ENCODE data around the gene TRMT2A. TPM values are rescaled to one million over a fixed set of nuclear protein-coding genes. Genes with fewer than 3 reads are reported as not detected.
A peak's percentile ranks its signal among the peaks of the same experiment; 100 is the strongest.

TRMT2A gene
- total and polyA plus RNA-seq, 5 donors: 23.1 to 32.0 (median 28.0) TPM

DNA sequence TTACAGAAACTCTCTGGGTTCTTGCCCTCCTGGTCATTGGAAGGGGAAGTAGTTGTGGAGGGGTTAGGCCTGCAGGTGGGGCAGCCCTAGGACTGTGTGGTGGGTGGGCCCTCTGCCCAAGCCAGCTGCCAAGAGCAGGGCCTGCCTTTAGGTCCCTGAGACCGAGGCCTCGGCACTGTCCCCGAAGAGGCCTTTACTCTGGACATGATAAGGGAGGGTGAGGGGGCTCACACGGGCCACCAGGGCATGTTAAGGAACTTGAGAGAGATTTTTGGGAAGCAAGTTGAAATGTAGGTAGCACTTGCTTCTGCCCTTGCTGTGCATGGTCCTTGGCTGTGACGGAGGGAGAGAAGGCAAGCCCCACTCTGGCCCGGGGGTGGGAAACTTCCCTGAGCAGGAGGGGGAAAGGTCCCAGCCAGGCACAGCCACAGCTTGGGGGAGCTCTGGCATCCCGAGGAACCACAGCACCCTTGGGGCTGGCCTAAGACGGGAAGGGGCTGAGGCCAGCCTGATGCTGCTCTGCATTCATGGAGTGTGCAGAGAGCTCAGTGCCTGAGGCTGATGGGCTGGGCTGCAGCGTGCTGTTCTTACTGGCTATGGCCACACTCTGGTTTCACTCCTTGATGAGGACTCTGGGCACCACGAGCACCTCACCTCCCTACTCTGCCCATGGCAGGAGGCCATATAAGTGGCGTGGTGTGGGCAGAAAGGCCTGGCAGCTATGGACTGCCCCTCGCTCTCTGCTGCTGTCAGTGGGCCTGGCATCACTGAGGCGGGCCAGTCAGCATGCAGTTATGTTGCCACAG is 8.9 kb downstream of the TRMT2A start:
- WGBS: 80% methylated on average over 13 of the region's 13 CpGs
- H3K27me3 ChIP-seq (ENCODE audit: control insufficient read depth, insufficient read depth): no peaks in the 10 kb centered on the region
- no peak overlapping the region for H3K27ac ChIP-seq (ENCODE audit: low read length)
- DNase-seq: peak; percentile 7 to 41 (median 20)
- H3K9me3 ChIP-seq (ENCODE audit: control insufficient read depth, low read length): no peaks in the 10 kb centered on the region
- no peak for ATAC-seq
- no peaks in the 10 kb centered on the region for H3K4me1 ChIP-seq (ENCODE audit: control insufficient read depth, insufficient read depth, low read length)
- H3K4me3 ChIP-seq (ENCODE audit: low read length): no peak overlapping the region
- intact Hi-C loops (cut with DNase I): no loop called here

DNA sequence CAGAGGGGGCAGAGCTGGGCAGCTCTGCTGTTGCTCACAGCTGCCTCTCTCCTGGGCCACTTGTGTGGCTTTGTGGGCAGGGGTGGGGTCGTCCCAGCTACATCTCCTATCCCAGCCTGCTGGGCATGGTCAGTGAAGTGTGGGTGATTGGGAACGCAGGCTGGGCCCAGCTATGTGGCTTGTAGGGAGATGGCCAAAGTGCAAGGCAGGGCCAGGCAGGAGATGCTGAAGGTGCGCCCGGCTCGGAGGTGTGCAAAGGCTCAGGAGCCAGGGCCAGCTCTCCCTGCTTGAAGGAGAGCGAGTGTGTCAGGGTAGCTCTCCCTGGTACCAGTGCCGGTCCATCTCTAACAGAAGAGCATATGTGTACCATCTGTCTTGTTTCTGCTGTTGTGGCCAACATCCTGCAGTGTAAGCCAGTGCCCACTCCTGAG is 9.5 kb downstream of the TRMT2A start:
- no peak overlapping the region for H3K27ac ChIP-seq (ENCODE audit: low read length)
- WGBS: 96% methylated on average over 7 of the region's 7 CpGs
- intact Hi-C loops (cut with DNase I): no loop called here
- ATAC-seq (no peak), DNase-seq (peak; percentile 6 to 32 (median 30))
- H3K9me3 ChIP-seq (ENCODE audit: control insufficient read depth, low read length): no peaks in the 10 kb centered on the region
- H3K4me3 ChIP-seq (ENCODE audit: low read length): no peak overlapping the region
- H3K4me1 ChIP-seq (ENCODE audit: control insufficient read depth, insufficient read depth, low read length): no peaks in the 10 kb centered on the region
- H3K27me3 ChIP-seq (ENCODE audit: control insufficient read depth, insufficient read depth): no peaks in the 10 kb centered on the region

DNA sequence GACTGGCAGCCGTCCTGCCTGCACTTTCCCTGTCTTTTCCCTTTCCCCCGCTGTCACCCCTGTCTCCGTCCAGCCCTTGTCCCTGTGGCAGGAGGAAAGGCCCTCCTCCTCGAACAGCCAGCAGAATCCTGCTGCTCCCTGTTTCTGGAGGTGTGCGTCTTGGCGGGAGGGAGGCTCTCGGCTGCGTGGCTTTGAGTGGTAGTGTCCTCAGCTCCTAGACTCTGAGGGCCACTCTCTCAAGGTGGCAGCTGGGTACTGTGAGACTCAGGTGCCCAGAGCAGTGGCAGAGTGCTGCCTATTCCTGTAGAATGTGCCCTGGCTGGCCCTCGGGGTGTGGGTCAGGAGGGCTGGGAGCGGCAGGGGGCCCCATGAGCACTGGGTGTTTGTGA is 10.2 kb downstream of the TRMT2A start:
- intact Hi-C loops (cut with DNase I): no loop called here
- WGBS: 90% methylated on average over 10 of the region's 10 CpGs
- no peak overlapping the region for H3K4me3 ChIP-seq (ENCODE audit: low read length)
- no peak for ATAC-seq
- H3K27me3 ChIP-seq (ENCODE audit: control insufficient read depth, insufficient read depth): no peaks in the 10 kb centered on the region
- no peak overlapping the region for H3K27ac ChIP-seq (ENCODE audit: low read length)
- H3K9me3 ChIP-seq (ENCODE audit: control insufficient read depth, low read length): no peaks in the 10 kb centered on the region
- peak; percentile 9 to 42 (median 12) for DNase-seq
- H3K4me1 ChIP-seq (ENCODE audit: control insufficient read depth, insufficient read depth, low read length): no peaks in the 10 kb centered on the region

DNA sequence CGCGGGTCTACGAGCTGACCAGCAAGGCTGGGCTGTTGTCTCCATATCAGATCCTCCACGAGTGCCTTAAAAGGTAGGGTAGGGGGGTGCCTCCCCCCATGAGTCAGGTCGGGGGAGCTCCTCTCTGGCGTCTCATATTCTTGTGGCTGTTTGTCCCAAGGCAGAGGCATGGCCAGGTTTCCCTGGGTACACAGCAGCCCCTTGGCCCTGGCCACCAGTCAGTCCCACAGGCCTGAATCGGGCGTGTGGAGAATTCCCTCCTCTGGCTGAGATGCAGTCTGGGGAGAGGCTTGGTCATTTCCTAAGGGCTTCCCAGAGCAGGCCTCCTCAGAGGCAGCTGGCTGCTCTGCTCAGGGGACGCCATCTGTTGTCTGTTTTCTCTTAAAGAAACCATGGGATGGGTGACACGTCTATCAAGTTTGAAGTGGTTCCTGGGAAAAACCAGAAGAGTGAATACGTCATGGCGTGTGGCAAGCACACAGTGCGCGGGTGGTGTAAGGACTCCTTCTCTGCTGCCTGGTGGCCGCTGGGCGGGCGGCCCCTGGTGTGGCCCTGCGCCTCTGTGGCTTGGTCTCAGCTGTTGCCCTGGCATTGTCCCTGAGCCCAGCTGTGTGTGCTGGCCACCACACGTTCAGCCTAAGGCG is 10.7 kb downstream of the TRMT2A start:
- Histone ChIP-seq H3K9me3 (ENCODE audit: control insufficient read depth, low read length) (no peaks in the 10 kb centered on the region), H3K4me3 (ENCODE audit: low read length) (no peak overlapping the region), H3K27me3 (ENCODE audit: control insufficient read depth, insufficient read depth) (no peaks in the 10 kb centered on the region), H3K4me1 (ENCODE audit: control insufficient read depth, insufficient read depth, low read length) (no peaks in the 10 kb centered on the region), H3K27ac (ENCODE audit: low read length) (no peak overlapping the region)
- intact Hi-C loops (cut with DNase I): no loop called here
- 87% methylated on average over 20 of the region's 20 CpGs for WGBS
- no peak for ATAC-seq
- DNase-seq: peak; percentile 5 to 23 (median 21)

DNA sequence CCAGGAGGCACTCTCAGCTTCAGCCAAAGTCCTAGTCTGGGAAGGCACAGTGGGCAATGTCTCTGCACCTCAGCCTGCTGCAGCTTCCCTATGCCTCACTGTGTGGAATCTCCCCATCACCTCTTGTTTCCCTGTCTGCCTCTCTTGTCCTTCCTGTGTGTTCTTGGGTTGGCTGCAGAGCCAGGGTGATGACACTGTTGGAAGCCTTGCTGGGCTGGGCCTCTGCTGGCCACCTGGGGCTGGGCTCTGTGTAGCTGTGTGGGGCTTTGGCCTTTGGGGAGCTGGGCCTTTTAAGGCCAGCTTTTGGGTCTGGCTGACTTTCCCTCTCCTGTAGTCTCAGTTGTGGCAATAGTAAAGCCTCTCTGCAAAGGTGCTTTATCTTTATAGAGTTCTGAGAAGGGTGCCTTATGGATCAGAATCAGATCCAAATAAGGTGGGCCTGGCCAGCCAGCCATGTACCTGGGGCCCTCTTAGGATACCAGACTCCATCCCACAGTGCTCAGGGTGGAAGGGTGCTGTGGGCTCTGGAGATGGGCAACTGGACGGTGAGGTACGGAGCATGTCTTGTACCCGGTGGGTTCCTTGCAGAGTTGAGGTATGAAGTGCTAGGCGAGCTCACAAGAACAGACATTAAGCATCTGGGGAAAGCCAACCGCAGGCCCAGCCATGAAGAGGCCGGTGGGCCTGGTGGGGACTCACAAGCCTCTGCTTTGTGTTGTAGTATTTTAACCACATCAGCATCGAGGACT is 11.4 kb downstream of the TRMT2A start:
- H3K4me3 ChIP-seq (ENCODE audit: low read length): no peak overlapping the region
- WGBS: 96% methylated on average over 7 of the region's 7 CpGs

DNA sequence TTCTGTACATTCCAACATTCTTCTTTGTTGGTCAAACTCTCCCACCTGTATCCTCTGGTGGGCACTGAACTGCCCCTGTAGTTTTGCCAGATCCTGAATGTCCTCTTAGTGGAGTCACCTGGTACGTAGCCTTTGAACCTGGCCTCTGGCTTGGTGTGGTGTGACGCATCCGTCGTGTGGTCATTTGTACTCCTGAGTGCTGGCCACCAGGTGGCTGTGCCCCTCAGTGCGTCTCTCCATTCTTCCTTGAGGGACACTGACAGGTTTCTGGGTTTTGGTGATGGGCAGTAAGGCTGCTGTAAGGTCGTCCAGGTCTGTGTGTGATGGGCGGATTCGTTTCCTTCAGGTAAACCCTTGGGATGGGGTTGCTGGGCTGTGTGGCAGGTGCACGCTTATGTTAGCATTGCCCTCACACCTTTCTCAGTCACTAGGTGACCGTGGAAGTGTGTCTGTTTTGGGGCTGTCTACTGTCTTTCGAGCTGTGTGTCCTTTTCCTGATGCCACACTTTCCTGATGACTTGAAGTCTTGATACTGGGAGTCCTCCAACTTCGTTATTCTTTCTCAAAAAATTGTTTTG is 14.7 kb downstream of the TRMT2A start:
- no peaks in the 10 kb centered on the region for H3K9me3 ChIP-seq (ENCODE audit: control insufficient read depth, low read length)
- no peak for ATAC-seq
- 92% methylated on average over 12 of the region's 12 CpGs for WGBS
- no peak overlapping the region for H3K27ac ChIP-seq (ENCODE audit: low read length)
- no peaks in the 10 kb centered on the region for H3K27me3 ChIP-seq (ENCODE audit: control insufficient read depth, insufficient read depth)
- H3K4me3 ChIP-seq (ENCODE audit: low read length): no peak overlapping the region
- intact Hi-C loops (cut with DNase I): no loop called here
- no peaks in the 10 kb centered on the region for H3K4me1 ChIP-seq (ENCODE audit: control insufficient read depth, insufficient read depth, low read length)
- DNase-seq: peak in 2 of 3 donors; percentile 3 to 16

More for the DNA sequence above, 11.4 kb downstream of the TRMT2A start:
- no peak for ATAC-seq
- no peaks in the 10 kb centered on the region for H3K4me1 ChIP-seq (ENCODE audit: control insufficient read depth, insufficient read depth, low read length)
- H3K9me3 ChIP-seq (ENCODE audit: control insufficient read depth, low read length): no peaks in the 10 kb centered on the region
- H3K27ac ChIP-seq (ENCODE audit: low read length): no peak overlapping the region
- peak in 2 of 3 donors; percentile 6 to 14 for DNase-seq
- intact Hi-C loops (cut with DNase I): no loop called here
- H3K27me3 ChIP-seq (ENCODE audit: control insufficient read depth, insufficient read depth): no peaks in the 10 kb centered on the region

DNA sequence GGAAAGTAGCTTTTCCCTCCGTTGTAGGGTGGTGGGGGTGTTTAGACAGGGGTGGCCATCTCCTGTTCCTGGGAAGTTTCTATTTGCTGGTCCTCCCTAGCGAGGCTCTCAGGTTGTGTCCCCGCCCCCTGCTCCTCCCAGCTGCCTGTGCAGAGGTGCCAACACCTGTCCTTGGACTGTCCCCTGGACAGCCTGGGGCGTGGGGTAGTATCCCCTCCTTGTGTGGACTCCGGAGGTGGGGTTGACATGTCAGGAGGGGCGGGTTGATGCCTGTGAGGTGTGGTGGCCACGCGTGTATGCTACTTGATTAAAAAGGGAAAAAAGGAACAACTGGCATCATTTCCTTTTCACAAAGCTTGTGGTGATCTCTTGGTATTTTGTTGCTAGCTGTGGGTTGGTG is 15.4 kb downstream of the TRMT2A start:
- DNase-seq (peak; percentile 13 to 54 (median 46)), ATAC-seq (peak in 1 of 2 donors; percentile 14)
- Histone ChIP-seq H3K27me3 (ENCODE audit: control insufficient read depth, insufficient read depth) (no peaks in the 10 kb centered on the region), H3K4me3 (ENCODE audit: low read length) (no peak overlapping the region), H3K4me1 (ENCODE audit: control insufficient read depth, insufficient read depth, low read length) (no peaks in the 10 kb centered on the region), H3K27ac (ENCODE audit: low read length) (no peak overlapping the region), H3K9me3 (ENCODE audit: control insufficient read depth, low read length) (no peaks in the 10 kb centered on the region)
- intact Hi-C loops (cut with DNase I): no loop called here
- WGBS: 81% methylated on average over 8 of the region's 8 CpGs

DNA sequence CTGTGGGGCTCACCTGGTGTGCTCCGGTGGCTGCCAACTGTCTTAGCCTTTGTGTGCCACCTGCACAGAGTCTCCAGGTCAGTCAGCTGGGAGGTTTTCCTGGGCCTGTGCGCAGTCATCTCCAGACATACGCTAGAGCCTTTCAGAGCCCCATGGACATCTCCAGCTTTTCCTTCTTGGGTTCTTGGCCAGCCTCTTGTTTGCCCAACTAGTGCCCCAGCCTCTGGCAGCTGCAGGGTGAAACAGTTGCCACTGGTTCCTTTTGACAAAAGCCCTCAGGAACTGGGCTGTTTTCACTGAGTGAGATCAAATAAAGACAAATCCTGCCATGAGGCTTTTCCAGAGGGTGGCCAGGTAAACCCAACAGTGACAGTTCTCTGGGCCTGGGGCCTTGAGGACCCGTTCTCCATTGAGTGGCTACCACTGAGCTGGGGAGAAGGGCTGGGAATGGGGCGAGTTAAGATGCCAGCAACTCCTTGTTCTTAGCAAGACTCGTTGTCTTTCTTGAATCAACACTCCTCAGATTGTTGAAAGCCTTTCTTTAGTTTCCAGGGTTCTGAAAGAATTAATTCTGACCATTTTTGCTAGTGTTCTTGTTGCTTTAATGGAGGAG is 17.8 kb downstream of the TRMT2A start:
- H3K4me1 ChIP-seq (ENCODE audit: control insufficient read depth, insufficient read depth, low read length): no peaks in the 10 kb centered on the region
- H3K27ac ChIP-seq (ENCODE audit: low read length): no peak overlapping the region
- 96% methylated on average over 6 of the region's 6 CpGs for WGBS
- H3K4me3 ChIP-seq (ENCODE audit: low read length): no peak overlapping the region
- peak in 2 of 3 donors; percentile 2 to 24 for DNase-seq
- intact Hi-C loops (cut with DNase I): loop anchor here in 1 of 4 donors (10.0 kb wide), 1 partner anchor 704 kb away; no protein-coding TSS in a partner anchor
- H3K27me3 ChIP-seq (ENCODE audit: control insufficient read depth, insufficient read depth): no peaks in the 10 kb centered on the region
- no peak for ATAC-seq
- no peaks in the 10 kb centered on the region for H3K9me3 ChIP-seq (ENCODE audit: control insufficient read depth, low read length)

DNA sequence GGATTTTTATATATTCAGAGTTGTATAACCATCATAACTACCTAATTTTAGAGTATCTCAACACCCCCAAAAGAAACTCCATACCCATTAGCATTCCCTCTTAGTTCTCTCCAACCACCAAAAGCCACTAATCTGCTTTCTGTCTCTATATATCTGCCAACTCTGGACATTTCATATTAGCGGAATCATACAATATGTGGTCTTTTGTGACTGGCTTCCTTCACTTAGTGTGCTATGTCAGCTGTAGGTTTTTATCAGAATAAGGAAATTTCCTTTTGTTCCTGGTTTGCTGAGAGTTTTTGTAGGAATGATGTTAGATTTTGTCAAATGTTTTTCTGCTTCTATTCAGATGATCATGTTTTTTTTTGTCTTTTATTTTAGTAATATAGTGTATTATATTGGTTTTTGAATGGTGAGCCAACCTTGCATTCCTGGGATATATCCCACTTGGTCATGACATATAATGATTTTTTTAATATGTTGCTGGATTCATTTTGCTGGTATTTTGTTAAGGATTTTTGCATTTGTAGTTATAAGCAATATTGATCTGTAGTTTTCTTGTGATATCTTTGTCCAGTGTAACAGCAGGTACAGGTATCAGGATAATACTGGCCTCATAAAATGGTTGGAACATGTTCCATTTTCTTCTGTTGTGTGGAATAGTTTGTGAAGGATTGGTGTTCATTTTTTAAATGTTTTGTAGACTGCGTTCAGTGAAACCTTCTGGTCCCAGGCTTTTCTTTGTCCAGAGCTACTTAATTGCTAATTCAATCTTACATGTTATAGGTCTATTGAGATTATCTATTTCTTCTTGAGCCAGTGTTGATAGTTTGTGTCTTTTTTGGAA is 20.2 kb downstream of the TRMT2A start:
- Histone ChIP-seq H3K9me3 (ENCODE audit: control insufficient read depth, low read length) (no peaks in the 10 kb centered on the region), H3K4me3 (ENCODE audit: low read length) (no peak overlapping the region), H3K27ac (ENCODE audit: low read length) (no peak overlapping the region), H3K27me3 (ENCODE audit: control insufficient read depth, insufficient read depth) (no peaks in the 10 kb centered on the region), H3K4me1 (ENCODE audit: control insufficient read depth, insufficient read depth, low read length) (no peaks in the 10 kb centered on the region)
- ATAC-seq (no peak), DNase-seq (no peak)
- over 99% methylated on average over 2 of the region's 2 CpGs for WGBS
- intact Hi-C loops (cut with DNase I): loop anchor here in 1 of 4 donors (10.0 kb wide), 1 partner anchor 702 kb away; no protein-coding TSS in a partner anchor

DNA sequence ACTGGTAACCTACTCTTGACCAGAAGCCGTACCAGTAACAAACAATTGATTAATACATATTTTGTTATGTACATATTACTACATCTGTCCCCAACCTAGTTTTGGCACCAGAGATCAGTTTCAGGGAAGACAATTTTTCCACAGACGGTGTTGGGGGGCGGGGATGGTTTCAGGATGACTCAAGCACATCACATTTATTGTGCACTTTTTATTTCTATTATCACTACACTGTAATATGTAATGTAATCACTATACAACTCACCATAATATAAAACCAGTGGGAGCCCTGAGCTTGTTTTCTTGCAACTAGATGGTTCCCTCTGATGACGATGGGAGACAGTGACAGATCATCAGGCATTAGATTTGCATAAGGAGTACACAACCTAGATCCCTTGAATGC is 21.5 kb downstream of the TRMT2A start:
- no peak overlapping the region for H3K4me3 ChIP-seq (ENCODE audit: low read length)
- no peak for DNase-seq
- 96% methylated on average over 4 of the region's 4 CpGs for WGBS

More for the DNA sequence above, 21.5 kb downstream of the TRMT2A start:
- no peak for ATAC-seq
- intact Hi-C loops (cut with DNase I): loop anchor here in 1 of 4 donors (10.0 kb wide), 1 partner anchor 701 kb away; no protein-coding TSS in a partner anchor
- Histone ChIP-seq H3K27me3 (ENCODE audit: control insufficient read depth, insufficient read depth) (no peaks in the 10 kb centered on the region), H3K9me3 (ENCODE audit: control insufficient read depth, low read length) (no peaks in the 10 kb centered on the region), H3K4me1 (ENCODE audit: control insufficient read depth, insufficient read depth, low read length) (no peaks in the 10 kb centered on the region), H3K27ac (ENCODE audit: low read length) (no peak overlapping the region)

All from right cardiac atrium (tissue), 5 donors.